WTC11 (cell line): Measurements from ENCODE around the gene FBXO2. TPM values are rescaled to one million over a fixed set of nuclear protein-coding genes. Genes with fewer than 3 reads are reported as not detected.

Experiments used
- ATAC-seq: fragments of 200-7000 bp; cut with Tn5 transposase; 2 replicates; pipeline ENCODE4 v1.10.0; 2021; ENCODE audit warnings: mild to moderate bottlenecking, moderate library complexity
- CTCF ChIA-PET: fragments of 300-600 bp; sonication (Branson Sonifier 250); formaldehyde crosslinking; loops from one replicate; lab custom pipeline; 2021; ENCODE audit warnings: antibody characterized with exemption; lab: Charles Lee
- POLR2A ChIA-PET: fragments of 350-600 bp; sonication (Branson Sonifier 250); formaldehyde crosslinking; loops from one replicate; lab custom pipeline; 2021; ENCODE audit warnings: antibody characterized with exemption; lab: Charles Lee
- DNase-seq: peaks from one replicate; pipeline ENCODE4 v3.0.0; 2021; ENCODE audit warnings: low spot score
- H3K27ac Mint-ChIP-seq: 2 replicates; pipeline ENCODE4 v1.8.0; 2021; ENCODE audit warnings: mixed read lengths
- H3K27me3 Mint-ChIP-seq: 2 replicates; pipeline ENCODE4 v1.8.0; 2021; ENCODE audit warnings: low read depth, mild to moderate bottlenecking, moderate library complexity, mixed read lengths
- H3K36me3 Mint-ChIP-seq: 2 replicates; pipeline ENCODE4 v1.8.0; 2021; ENCODE audit warnings: mixed read lengths
- H3K4me1 Mint-ChIP-seq: 2 replicates; pipeline ENCODE4 v1.8.0; 2022; ENCODE audit warnings: mixed read lengths
- H3K4me3 Mint-ChIP-seq: 2 replicates; pipeline ENCODE4 v1.8.0; 2021; ENCODE audit warnings: mild to moderate bottlenecking, moderate library complexity, mixed read lengths
- H3K9me3 Mint-ChIP-seq: 2 replicates; pipeline ENCODE4 v1.8.0; 2021; ENCODE audit warnings: mixed read lengths
- AR ChIP-seq: fragments of 250-450 bp; sonication (Bioruptor Pico); IDR thresholded peaks from 2 replicates; pipeline ENCODE4 v1.9.0; 2021; ENCODE audit warnings: mild to moderate bottlenecking
- ATF1 ChIP-seq: sonication (generic); formaldehyde crosslinking; IDR thresholded peaks from 2 replicates; pipeline ENCODE4 v1.8.1; 2023; ENCODE audit warnings: mild to moderate bottlenecking, moderate library complexity, missing genetic modification reagents
- CBFB ChIP-seq: sonication (generic); formaldehyde crosslinking; IDR thresholded peaks from 2 replicates; pipeline ENCODE4 v1.8.1; 2022; ENCODE audit warnings: mild to moderate bottlenecking, low read depth, missing genetic modification reagents
- CREM ChIP-seq: sonication (generic); formaldehyde crosslinking; IDR thresholded peaks from 2 replicates; pipeline ENCODE4 v1.8.1; 2022; ENCODE audit warnings: mild to moderate bottlenecking, missing genetic modification reagents, moderate library complexity
- EMX1 ChIP-seq: fragments of 250-450 bp; sonication (Bioruptor Pico); IDR thresholded peaks from 2 replicates; pipeline ENCODE4 v1.8.0; 2021; ENCODE audit warnings: mild to moderate bottlenecking
- ETV6 ChIP-seq: sonication (generic); formaldehyde crosslinking; IDR thresholded peaks from 2 replicates; pipeline ENCODE4 v1.8.1; 2022; ENCODE audit warnings: mild to moderate bottlenecking, missing genetic modification reagents
- FOXJ3 ChIP-seq: sonication (generic); formaldehyde crosslinking; IDR thresholded peaks from 2 replicates; pipeline ENCODE4 v1.9.0; 2021; ENCODE audit warnings: missing genetic modification reagents, mild to moderate bottlenecking, borderline replicate concordance
- GTF2I ChIP-seq: fragments of 250-450 bp; sonication (Bioruptor Pico); conservative IDR thresholded peaks from 2 replicates; pipeline ENCODE4 v1.4.0; 2021; ENCODE audit warnings: mild to moderate bottlenecking
- IRF2 ChIP-seq: sonication (generic); formaldehyde crosslinking; IDR thresholded peaks from 2 replicates; pipeline ENCODE4 v1.8.0; 2022; ENCODE audit warnings: low read depth, missing genetic modification reagents, borderline replicate concordance
- JUN ChIP-seq: sonication (generic); formaldehyde crosslinking; IDR thresholded peaks from 2 replicates; pipeline ENCODE4 v1.8.0; 2023; ENCODE audit warnings: mild to moderate bottlenecking, missing genetic modification reagents
- MAX ChIP-seq: sonication (generic); formaldehyde crosslinking; IDR thresholded peaks from 2 replicates; pipeline ENCODE4 v1.8.0; 2022; ENCODE audit warnings: mild to moderate bottlenecking, missing genetic modification reagents
- MXD4 ChIP-seq: fragments of 250-450 bp; sonication (Bioruptor Pico); IDR thresholded peaks from 2 replicates; pipeline ENCODE4 v1.8.0; 2021; ENCODE audit warnings: mild to moderate bottlenecking, moderate library complexity, borderline replicate concordance
- NFATC4 ChIP-seq: fragments of 250-450 bp; sonication (Bioruptor Pico); IDR thresholded peaks from 2 replicates; pipeline ENCODE4 v1.9.0; 2021; ENCODE audit warnings: mild to moderate bottlenecking
- NFYB ChIP-seq: sonication (generic); formaldehyde crosslinking; conservative IDR thresholded peaks from 2 replicates; pipeline ENCODE4 v1.8.0; 2022; ENCODE audit warnings: low read depth, missing genetic modification reagents
- PREB ChIP-seq: sonication (generic); formaldehyde crosslinking; IDR thresholded peaks from 2 replicates; pipeline ENCODE4 v1.8.1; 2022; ENCODE audit warnings: mild to moderate bottlenecking, missing genetic modification reagents, moderate library complexity, borderline replicate concordance
- SMAD4 ChIP-seq: sonication (generic); formaldehyde crosslinking; IDR thresholded peaks from 2 replicates; pipeline ENCODE4 v1.8.0; 2022; ENCODE audit warnings: mild to moderate bottlenecking, missing genetic modification reagents
- SP1 ChIP-seq: sonication (generic); formaldehyde crosslinking; conservative IDR thresholded peaks from 2 replicates; pipeline ENCODE4 v1.8.1; 2022; ENCODE audit warnings: missing genetic modification reagents
- TCF7 ChIP-seq: sonication (generic); formaldehyde crosslinking; IDR thresholded peaks from 2 replicates; pipeline ENCODE4 v1.8.0; 2022; ENCODE audit warnings: mild to moderate bottlenecking, low read depth, missing genetic modification reagents, moderate library complexity
- TEAD4 ChIP-seq: sonication (generic); formaldehyde crosslinking; IDR thresholded peaks from 2 replicates; pipeline ENCODE4 v1.8.0; 2022; ENCODE audit warnings: mild to moderate bottlenecking, missing genetic modification reagents
- ZNF423 ChIP-seq: fragments of 250-450 bp; sonication (Bioruptor Pico); IDR thresholded peaks from 2 replicates; pipeline ENCODE4 v2.1.2; 2022; ENCODE audit warnings: mild to moderate bottlenecking, moderate library complexity
- total RNA-seq: library from RNA; stranded (reverse); gene quantifications from 3 replicates; pipeline ENCODE4 v1.2.3, GENCODE V29; 2021
- TF ChIP-seq, protein P1 (sequence below): sonication (generic); formaldehyde crosslinking; IDR thresholded peaks from 2 replicates; pipeline ENCODE4 v1.8.1; 2022; ENCODE audit warnings: missing genetic modification reagents, borderline replicate concordance
- TF ChIP-seq, protein P2 (sequence below): sonication (generic); formaldehyde crosslinking; IDR thresholded peaks from 2 replicates; pipeline ENCODE4 v1.8.1; 2023; ENCODE audit warnings: mild to moderate bottlenecking, missing genetic modification reagents, moderate library complexity
- TF ChIP-seq, protein P3 (sequence below): sonication (generic); formaldehyde crosslinking; IDR thresholded peaks from 2 replicates; pipeline ENCODE4 v1.8.1; 2023; ENCODE audit warnings: mild to moderate bottlenecking, moderate library complexity, missing genetic modification reagents
- TF ChIP-seq, protein P4 (sequence below): sonication (generic); formaldehyde crosslinking; IDR thresholded peaks from 2 replicates; pipeline ENCODE4 v1.8.0; 2023; ENCODE audit warnings: missing genetic modification reagents
- TF ChIP-seq, protein P5 (sequence below): sonication (generic); formaldehyde crosslinking; IDR thresholded peaks from 2 replicates; pipeline ENCODE4 v1.8.1; 2022; ENCODE audit warnings: low read depth, mild to moderate bottlenecking, moderate library complexity, missing genetic modification reagents, borderline replicate concordance

Gene FBXO2
- total RNA-seq, 1 experiment from 2014 or later, result 58.2 TPM

GRCh38 chr1:11629184-11630016, 24.8 kb downstream of the FBXO2 start:
- no peaks in the 10 kb centered on the region for H3K27me3 Mint-ChIP-seq
- ATAC-seq (no peak), DNase-seq (no peak)
- no peak overlapping the region for H3K27ac Mint-ChIP-seq
- no peak for TF ChIP-seq MAX
- TF ChIP-seq CBFB (CRISPR knock-in tag), result no peak
- TF ChIP-seq, protein P1, sequence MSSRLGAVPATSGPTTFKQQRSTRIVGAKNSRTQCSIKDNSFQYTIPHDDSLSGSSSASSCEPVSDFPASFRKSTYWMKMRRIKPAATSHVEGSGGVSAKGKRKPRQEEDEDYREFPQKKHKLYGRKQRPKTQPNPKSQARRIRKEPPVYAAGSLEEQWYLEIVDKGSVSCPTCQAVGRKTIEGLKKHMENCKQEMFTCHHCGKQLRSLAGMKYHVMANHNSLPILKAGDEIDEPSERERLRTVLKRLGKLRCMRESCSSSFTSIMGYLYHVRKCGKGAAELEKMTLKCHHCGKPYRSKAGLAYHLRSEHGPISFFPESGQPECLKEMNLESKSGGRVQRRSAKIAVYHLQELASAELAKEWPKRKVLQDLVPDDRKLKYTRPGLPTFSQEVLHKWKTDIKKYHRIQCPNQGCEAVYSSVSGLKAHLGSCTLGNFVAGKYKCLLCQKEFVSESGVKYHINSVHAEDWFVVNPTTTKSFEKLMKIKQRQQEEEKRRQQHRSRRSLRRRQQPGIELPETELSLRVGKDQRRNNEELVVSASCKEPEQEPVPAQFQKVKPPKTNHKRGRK, result no peak
- TF ChIP-seq ZNF423 (CRISPR knock-in tag), result no peak
- TF ChIP-seq CREM (CRISPR knock-in tag), result no peak
- no peak for TF ChIP-seq SMAD4
- no peak for TF ChIP-seq NFATC4 (CRISPR knock-in tag)
- no peak for TF ChIP-seq GTF2I (CRISPR knock-in tag)
- TF ChIP-seq TEAD4 (CRISPR knock-in tag), result no peak
- TF ChIP-seq ETV6 (CRISPR knock-in tag), result no peak
- TF ChIP-seq TCF7, result no peak
- TF ChIP-seq NFYB (CRISPR knock-in tag), result no peak
- H3K36me3 Mint-ChIP-seq, result no peaks in the 10 kb centered on the region
- ChIA-PET CTCF (interaction anchor here (1.2 to 2.0 kb wide), 2 partner anchors 13 to 57 kb away, joined by 6 to 7 read pairs; no protein-coding TSS in a partner anchor), POLR2A (no interaction called here)
- H3K9me3 Mint-ChIP-seq, result 0 out of 2 replicates have a peak, but pooled peaks cover 3% of the 10 kb centered on the region
- H3K4me3 Mint-ChIP-seq, result no peak overlapping the region
- H3K4me1 Mint-ChIP-seq, result no peaks in the 10 kb centered on the region

DNA sequence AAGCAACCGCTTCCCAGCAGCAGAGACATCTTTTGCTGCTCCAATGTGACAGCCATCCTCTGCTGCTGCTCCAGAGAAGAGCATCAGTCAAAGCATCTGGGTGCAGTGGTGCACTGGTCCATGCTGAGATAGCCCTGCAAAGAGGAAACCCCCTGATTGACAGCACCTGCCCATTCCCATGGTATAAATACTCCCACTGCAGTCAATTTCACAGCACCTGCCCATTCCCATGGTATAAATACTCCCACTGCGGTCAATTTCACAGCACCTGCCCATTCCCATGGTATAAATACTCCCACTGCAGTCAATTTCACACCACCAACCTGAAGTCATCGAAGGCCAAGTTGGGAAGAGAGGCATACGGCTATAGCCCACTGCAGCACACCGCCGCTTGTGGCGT, 25.5 kb downstream of the FBXO2 start:
- no peak overlapping the region for H3K4me3 Mint-ChIP-seq
- DNase-seq (no peak), ATAC-seq (no peak)
- ChIA-PET POLR2A (no interaction called here), CTCF (interaction anchor here (1.0 to 2.0 kb wide), 2 partner anchors 34 to 57 kb away, joined by 3 to 7 read pairs; no protein-coding TSS in a partner anchor)
- H3K27ac Mint-ChIP-seq, result no peak overlapping the region
- 0 out of 2 replicates have a peak, but pooled peaks cover 3% of the 10 kb centered on the region for H3K9me3 Mint-ChIP-seq
- H3K27me3 Mint-ChIP-seq, result no peaks in the 10 kb centered on the region
- H3K36me3 Mint-ChIP-seq, result no peaks in the 10 kb centered on the region
- no peaks in the 10 kb centered on the region for H3K4me1 Mint-ChIP-seq
- TF ChIP-seq IRF2 (CRISPR knock-in tag) (no peak), SP1 (no peak), PREB (CRISPR knock-in tag) (no peak), SMAD4 (no peak), EMX1 (CRISPR knock-in tag) (no peak), ATF1 (no peak), FOXJ3 (CRISPR knock-in tag) (no peak), MXD4 (CRISPR knock-in tag) (no peak), JUN (no peak), GTF2I (CRISPR knock-in tag) (no peak), AR (CRISPR knock-in tag) (no peak)
- TF ChIP-seq, protein P2, sequence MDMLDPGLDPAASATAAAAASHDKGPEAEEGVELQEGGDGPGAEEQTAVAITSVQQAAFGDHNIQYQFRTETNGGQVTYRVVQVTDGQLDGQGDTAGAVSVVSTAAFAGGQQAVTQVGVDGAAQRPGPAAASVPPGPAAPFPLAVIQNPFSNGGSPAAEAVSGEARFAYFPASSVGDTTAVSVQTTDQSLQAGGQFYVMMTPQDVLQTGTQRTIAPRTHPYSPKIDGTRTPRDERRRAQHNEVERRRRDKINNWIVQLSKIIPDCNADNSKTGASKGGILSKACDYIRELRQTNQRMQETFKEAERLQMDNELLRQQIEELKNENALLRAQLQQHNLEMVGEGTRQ (CRISPR knock-in tag), result no peak
- TF ChIP-seq, protein P3, sequence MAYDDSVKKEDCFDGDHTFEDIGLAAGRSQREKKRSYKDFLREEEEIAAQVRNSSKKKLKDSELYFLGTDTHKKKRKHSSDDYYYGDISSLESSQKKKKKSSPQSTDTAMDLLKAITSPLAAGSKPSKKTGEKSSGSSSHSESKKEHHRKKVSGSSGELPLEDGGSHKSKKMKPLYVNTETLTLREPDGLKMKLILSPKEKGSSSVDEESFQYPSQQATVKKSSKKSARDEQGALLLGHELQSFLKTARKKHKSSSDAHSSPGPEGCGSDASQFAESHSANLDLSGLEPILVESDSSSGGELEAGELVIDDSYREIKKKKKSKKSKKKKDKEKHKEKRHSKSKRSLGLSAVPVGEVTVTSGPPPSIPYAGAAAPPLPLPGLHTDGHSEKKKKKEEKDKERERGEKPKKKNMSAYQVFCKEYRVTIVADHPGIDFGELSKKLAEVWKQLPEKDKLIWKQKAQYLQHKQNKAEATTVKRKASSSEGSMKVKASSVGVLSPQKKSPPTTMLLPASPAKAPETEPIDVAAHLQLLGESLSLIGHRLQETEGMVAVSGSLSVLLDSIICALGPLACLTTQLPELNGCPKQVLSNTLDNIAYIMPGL (CRISPR knock-in tag), result no peak
- TF ChIP-seq, protein P4, sequence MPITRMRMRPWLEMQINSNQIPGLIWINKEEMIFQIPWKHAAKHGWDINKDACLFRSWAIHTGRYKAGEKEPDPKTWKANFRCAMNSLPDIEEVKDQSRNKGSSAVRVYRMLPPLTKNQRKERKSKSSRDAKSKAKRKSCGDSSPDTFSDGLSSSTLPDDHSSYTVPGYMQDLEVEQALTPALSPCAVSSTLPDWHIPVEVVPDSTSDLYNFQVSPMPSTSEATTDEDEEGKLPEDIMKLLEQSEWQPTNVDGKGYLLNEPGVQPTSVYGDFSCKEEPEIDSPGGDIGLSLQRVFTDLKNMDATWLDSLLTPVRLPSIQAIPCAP (CRISPR knock-in tag), result no peak
- TF ChIP-seq, protein P5, sequence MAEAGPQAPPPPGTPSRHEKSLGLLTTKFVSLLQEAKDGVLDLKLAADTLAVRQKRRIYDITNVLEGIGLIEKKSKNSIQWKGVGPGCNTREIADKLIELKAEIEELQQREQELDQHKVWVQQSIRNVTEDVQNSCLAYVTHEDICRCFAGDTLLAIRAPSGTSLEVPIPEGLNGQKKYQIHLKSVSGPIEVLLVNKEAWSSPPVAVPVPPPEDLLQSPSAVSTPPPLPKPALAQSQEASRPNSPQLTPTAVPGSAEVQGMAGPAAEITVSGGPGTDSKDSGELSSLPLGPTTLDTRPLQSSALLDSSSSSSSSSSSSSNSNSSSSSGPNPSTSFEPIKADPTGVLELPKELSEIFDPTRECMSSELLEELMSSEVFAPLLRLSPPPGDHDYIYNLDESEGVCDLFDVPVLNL (CRISPR knock-in tag), result no peak
